Measurements from ENCODE around the gene PDE11A.

GRCh38 chr2:177603181-177603580 lies 469.4 kb downstream of the PDE11A start:
- TF ChIP-seq CTCF (IDR thresholded peaks at IDR 0.05) = no peak
- TF ChIP-seq POLR2AphosphoS5 (IDR thresholded peaks at IDR 0.05) = no peak
- TF ChIP-seq POLR2A (IDR thresholded peaks at IDR 0.05) = no peak
- TF ChIP-seq EP300 (IDR thresholded peaks at IDR 0.05) = no peak
